GM21717 (cell line): ENCODE data around the gene SLC12A2.

ENCODE experiments used
- ATAC-seq: cut with Tn5 transposase; IDR thresholded peaks from one replicate; pipeline ENCODE4 v1.9.1; 2021; ENCODE audit warnings: mild to moderate bottlenecking, moderate library complexity; ENCODE audit not compliant: unreplicated experiment

The SLC12A2 gene

GRCh38 chr5:128093368-128093767, 9.8 kb downstream of the SLC12A2 start:
- no peak for ATAC-seq

- ATAC-seq, result no peak
Measured at GRCh38 chr5:128097224-128097623, 13.7 kb downstream of the SLC12A2 start.

DNA sequence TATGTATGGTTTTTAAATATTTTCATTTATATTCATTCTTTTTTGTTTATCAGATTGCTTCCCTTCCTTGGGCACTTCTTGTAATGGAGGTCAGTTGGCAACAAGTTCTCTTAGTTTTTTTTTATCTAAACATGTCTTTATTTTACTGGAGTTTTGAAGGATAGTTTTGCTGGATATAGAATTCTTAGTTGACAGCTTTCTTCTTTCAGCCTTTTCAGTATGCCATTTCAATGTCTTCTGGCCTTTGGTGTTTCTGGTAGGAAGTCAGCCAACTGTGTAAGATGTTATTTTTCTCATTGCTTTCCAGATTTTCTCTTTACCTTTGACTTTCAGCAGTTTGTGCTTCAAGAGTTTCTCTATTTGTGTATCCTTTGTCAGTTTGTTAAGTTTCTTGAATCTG, 14.2 kb downstream of the SLC12A2 start:
- ATAC-seq, result no peak

DNA sequence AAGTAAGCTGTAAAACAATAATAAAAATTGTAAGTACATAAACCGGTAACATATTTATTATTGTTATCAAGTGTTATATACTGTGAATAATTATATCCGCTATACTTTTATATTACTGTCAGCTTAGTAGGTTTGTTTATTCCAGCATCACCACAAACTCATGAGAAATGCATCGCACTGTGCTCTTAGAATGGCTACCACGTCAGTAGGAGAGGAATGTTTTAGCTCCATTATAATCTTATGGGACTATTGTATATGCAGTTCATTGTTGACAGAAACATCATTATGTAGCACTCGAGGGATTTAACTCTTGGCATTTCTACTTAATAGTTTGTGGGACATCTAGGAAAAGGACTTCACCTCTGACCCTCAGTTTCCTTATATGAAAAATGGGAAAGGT, 16.4 kb downstream of the SLC12A2 start:
- ATAC-seq, result no peak

DNA sequence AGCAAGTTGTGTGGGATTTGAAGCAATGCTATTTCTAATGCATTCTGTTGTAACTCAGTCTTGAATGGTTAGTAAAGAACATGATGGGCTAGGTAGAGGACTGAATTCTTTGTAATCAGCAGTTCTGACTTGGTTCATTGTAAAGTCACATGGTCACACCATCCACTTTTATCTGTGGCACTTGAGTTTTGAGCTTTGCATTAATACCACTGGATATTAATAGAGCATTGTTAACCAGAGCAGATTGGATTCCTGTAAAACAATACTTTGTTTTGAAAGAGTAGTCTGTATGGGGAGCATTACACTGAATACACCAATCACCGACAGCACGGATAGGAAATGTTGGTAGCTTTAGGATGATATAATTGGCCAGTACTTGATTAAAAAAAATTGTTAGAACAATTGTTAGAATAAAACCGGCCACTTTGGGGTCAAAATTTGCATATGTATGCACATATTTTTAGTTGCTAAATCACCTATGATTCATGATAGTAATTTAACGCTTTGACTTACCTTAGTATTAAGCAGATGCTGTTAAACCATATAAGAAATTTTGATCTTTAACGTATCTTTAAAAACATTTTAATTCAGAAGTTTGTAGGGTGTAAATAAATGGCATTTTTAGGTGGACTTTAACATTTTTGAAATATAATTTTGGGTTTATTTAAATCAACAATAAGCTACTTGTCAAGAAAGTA, 17.4 kb downstream of the SLC12A2 start:
- no peak for ATAC-seq

GRCh38 chr5:128101676-128102075, 18.1 kb downstream of the SLC12A2 start:
- no peak for ATAC-seq

GRCh38 chr5:128105203-128105602, 21.6 kb downstream of the SLC12A2 start:
- ATAC-seq, result no peak

- no peak for ATAC-seq
Measured at GRCh38 chr5:128109138-128109537, 25.6 kb downstream of the SLC12A2 start.

GRCh38 chr5:128109766-128110165, 26.2 kb downstream of the SLC12A2 start:
- ATAC-seq, result no peak

GRCh38 chr5:128111818-128112448, 28.4 kb downstream of the SLC12A2 start:
- ATAC-seq, result no peak

- ATAC-seq, result no peak
Measured at GRCh38 chr5:128116445-128116844, 32.9 kb downstream of the SLC12A2 start.

GRCh38 chr5:128118214-128118613, 34.6 kb downstream of the SLC12A2 start:
- ATAC-seq, result no peak

- no peak for ATAC-seq
Measured at GRCh38 chr5:128121651-128122050, 38.1 kb downstream of the SLC12A2 start.

GRCh38 chr5:128123936-128124335, 40.4 kb downstream of the SLC12A2 start:
- no peak for ATAC-seq

- ATAC-seq, result no peak
Measured at GRCh38 chr5:128126241-128126640, 42.7 kb downstream of the SLC12A2 start.

DNA sequence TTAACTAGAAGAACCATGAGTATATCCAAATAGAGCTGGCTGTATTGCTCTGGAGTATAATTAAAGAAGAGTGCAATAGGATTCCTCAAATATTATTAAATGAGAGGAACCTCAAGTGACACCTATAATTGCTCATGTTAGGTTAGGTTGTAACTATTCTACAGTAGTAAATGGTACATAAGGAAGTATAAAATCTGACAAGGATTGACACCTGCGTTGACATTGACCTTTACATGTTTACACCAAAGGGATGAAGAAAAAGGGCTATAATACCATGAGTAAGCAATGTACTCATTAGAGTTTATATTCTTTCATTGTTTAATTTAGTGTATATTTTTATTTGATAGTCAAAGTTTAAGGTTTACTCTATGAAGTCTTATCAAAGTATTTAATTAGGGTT, 48.9 kb downstream of the SLC12A2 start:
- ATAC-seq, result no peak

- no peak for ATAC-seq
Measured at GRCh38 chr5:128135286-128135685, 51.7 kb downstream of the SLC12A2 start.

DNA sequence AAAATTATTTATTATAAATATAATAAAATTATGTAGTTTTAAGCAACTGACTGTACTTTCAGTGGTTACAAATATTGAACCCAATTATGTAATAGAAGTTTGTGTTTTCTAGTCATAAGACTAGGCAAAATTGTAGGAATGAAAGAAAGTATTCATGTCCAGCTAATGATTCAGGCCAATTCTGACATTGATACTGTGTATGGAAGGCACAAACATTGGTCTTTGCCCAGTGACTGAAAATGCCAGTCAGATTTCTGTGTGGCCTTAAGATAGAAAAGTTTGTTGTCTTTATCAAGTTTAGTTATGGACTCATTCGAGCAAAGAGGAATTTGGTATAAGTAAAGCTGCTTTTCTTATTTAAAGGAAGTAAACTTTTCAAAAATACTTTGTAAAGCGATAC, 60.3 kb downstream of the SLC12A2 start:
- no peak for ATAC-seq

GRCh38 chr5:128144491-128144890, 60.9 kb downstream of the SLC12A2 start:
- ATAC-seq, result no peak

GRCh38 chr5:128146671-128147070, 63.1 kb downstream of the SLC12A2 start:
- no peak for ATAC-seq

DNA sequence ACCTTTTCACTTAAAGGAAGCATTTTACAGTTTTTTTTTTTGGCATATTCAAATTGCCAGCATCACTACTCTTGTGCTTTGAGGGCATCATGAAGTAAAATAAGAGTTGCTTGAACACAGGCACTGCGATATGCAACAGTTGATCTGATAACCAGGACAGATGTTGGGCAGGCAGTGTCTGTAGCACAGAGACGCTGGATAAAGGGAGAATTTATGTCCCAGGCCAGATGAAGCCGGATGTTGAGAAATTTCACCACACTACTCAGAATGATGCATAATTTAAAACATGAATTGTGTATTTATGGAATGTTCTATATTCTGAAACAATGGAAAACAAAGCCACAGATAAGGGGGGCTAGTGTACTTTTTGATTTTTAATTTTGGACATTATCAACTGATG, 71.4 kb downstream of the SLC12A2 start:
- ATAC-seq, result no peak

DNA sequence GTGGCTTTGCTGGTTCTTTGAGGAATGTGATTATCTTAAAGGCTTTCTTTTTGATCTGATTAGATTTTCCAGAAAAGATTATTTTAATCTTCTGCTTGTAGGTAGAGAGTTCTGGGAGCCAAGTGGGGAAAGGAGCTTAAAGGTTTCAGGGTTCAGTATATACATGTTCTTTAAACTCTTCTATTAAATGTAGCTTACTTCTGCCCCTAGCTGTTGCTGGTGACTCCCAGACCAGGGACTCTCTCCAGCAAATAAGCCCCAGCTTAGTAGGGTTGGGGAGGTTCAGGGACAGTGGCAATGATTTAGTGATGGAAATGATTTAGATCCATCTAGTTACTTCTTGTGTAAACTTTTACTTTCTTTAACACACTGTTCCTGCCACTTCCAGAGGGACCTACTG, 72.2 kb downstream of the SLC12A2 start:
- no peak for ATAC-seq

- ATAC-seq, result no peak
Measured at GRCh38 chr5:128156521-128156920, 73.0 kb downstream of the SLC12A2 start.
